Activated CD4-positive, CD25-positive, alpha-beta regulatory T cell treated with anti-CD3 and anti-CD28 coated beads, Interleukin-2, amount 50 U/mL, for 16 hours (primary cell): ENCODE measurements around the gene EHD4.

Experiments
- DNase-seq: peaks from one replicate; pipeline ENCODE4 v3.0.0-alpha.2; 2020; ENCODE audit warnings: low read depth, low spot score

EHD4 gene

DNA sequence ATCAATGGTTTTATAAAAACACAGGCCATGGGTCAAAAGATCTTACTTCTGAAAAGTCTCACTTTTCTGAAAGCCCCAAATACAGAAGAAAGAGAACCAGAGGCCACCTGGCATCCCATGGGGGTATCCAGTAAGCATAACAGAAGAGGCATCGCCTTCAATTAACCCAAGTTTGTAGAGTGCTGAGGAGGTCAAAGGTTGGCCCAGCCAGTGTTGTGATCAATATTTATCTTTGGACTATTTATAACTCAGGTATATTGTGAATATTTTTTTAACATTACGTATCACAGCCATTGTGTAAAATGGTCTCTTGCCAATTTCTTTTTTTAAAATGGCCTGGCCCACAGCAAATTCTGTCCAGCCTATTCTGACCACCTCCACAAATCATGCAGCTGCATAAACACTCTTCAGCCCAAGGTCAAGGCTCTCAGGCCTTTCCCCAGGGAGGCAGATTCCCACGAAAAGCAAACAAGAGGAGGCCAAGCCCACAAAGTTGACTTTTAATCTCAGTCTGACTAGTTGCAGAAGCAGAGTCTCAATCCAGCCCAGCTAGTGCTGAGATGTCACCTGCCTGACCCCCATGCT lies 52.3 kb downstream of the EHD4 start:
- DNase-seq = no peak

- DNase-seq = no peak
Observed at GRCh38 chr15:41919201-41919820, 53.0 kb downstream of the EHD4 start.

DNA sequence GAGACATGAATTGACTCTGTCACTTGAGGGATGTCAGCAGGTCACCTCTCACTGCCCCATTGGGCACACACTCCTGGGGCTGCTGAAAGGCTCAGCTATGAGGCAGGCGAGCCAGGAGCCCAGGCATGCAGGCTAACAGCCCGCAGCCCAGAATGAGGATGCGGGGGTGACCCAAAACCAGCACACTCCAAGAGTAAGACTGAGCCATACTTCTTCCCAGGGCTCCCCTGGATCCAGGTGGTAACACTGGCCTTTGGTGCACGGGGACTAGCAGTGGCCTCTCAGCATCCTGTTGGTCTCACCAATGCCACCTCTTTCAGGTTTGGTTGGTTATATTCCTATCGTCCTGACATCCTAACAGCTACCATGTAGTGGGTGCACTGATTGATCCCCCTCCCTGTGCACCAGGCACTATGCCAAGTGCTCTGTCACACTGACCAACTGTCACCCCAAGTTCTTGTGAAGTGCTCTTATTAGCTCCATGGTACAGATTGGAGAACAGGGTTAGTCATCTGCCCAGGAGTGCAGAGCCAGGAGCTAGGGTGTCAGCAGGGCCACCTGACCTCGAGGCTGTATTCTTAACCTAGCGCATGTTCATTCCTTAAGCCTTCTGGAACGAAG lies 53.7 kb downstream of the EHD4 start:
- no peak for DNase-seq

DNA sequence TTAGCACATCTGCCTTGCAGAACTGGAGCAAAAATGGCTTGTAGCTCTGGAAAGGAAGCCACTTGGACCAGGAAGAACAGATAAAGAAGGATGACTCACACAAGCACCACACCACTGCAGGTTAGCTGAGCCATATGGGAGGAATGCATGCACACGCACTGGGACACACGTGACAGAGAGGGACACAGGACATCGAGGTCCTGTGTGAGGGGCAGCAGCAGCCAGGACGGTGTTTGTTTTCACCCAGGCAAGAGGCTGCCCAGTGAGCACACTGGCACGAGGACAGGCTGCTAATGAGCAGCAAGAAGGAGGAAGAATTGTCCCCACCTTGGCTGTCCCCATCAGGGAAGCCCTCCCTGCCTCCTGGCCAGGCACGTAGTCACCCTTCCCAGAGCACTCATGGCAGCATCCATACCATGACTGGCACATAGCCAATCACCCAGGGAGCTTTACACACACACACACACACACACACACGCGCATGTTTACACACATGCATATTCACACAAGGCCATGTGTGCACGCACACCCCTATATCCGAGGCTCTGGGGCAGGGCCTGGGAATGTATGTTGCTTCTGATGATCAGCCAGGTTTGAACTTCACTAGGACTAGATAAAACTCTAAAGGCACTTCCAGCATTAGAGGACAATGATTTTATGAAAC lies 54.5 kb downstream of the EHD4 start:
- DNase-seq = no peak

DNA sequence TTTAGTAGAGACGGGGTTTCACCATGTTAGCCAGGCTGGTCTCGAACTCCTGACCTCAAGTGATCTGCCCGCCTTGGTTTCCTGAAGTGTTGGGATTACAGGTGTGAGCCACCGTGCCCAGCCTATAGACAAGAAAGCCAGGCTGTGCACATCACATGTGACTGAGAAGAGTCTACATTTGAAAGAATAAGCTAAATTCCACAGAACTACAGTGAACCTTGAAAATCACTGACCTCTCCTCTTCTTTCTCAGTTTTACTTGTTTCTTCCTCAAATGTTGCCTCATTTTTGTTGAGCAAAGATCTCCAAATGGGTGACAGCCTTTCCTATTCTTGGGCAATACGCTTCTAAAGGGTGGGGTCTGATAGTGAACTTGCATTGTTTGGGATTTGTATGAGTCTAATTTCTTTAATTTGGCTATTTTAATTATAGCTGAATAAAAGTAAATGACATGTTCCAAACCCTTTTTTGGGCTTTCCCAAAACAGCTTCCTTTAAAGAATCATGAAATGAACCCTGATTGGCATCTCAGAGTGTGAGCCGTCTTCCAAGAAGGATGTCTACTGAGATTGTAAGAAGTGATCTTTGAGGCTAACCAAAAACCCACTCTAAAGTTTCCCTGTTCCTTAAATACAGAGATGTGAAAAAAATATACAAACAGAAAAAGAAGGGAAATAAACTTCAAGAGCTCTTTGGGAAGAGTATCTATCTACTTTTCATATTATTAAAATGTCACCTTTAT lies 56.9 kb downstream of the EHD4 start:
- no peak for DNase-seq

DNA sequence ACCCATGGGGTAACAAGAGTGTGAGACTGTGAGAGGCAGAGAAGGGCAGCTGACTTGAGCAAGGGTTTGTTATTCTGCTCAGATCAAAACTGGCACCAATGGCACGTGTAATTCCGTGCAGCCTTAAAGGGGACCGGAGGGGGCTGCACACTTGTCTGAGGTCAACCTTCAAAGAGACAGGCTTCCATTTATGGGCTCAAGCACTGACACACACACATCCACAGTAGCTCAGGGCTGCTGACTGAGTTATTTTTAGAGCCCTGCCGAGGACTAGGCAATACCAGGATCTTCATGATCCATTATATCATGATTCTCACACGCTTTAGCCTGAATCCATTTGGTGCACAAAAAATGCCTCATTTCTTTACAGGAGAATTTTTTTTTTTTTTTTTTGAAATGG lies 57.9 kb downstream of the EHD4 start:
- DNase-seq = no peak

GRCh38 chr15:41913256-41913655 lies 59.1 kb downstream of the EHD4 start:
- no peak for DNase-seq

DNA sequence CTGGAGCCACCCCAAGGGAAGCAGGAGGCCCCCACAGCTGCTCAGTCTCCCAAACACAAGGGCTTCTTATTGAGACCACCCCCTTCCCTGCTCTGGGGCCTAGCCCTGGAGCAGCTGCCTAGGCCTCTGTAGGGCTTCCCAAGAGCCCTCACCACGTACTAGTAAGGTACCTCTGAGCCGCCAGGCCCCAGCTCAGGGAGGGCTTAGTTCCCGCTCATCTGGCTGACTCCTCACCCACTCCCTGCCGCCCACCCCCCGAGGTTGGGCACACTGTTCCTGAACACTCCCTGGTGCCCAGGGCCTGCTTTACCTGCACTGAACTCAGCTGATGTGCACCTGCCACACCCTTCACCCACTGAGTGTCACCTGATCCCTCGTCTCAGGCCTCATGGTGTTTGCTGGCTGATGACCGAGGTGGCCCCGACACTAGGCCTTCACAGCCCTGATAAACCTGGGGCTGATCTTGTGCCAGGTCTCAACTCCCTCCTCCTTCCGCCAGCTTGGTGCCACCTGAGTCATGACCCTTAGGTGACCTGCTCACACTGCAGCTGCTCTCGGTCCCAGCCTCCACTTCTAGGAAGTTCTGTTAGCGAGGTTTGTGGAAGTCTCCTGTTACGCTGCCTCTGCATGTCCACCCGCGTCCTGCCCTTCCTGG lies 60.5 kb downstream of the EHD4 start:
- DNase-seq = no peak

- no peak for DNase-seq
Observed at GRCh38 chr15:41908736-41909461, 63.5 kb downstream of the EHD4 start.

- DNase-seq = no peak
Observed at GRCh38 chr15:41907141-41907540, 65.2 kb downstream of the EHD4 start.

- no peak for DNase-seq
Observed at GRCh38 chr15:41906608-41907007, 65.7 kb downstream of the EHD4 start.

DNA sequence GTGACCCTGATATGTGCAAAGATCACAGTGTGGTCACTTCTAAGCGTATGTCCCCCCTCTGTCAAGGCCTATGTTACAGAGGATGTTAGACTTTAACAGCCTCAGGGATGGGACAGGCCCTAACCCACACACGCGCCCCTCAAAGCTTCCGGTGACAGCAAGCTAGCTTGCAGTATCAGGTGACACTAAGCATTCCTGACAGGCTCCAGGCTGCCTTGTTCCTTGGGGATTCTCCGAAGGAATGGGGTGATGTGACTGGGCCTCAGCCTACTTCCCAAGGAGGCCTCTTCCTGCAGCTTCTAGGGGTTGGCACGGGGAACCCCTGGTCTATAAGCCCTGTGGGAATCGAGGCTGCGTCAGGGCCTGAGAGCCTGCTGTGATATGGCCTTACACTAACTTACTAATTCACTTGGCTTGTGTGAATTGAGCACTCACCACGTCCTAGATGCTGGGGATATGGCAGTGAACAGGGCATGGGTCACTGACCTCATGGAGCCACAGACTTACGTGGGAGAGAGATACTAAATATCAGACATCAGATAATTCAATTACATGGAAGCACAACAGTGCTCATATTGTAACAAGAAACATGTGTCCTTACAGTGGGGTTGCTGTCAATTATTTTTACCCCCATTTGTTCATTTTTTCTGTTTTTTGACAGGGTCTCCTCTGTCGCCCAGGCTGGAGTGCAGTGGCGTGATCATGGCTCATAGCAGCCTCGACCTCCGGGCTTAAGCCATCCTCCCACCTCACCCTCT lies 67.1 kb downstream of the EHD4 start:
- DNase-seq = no peak

- peak; percentile 57 for DNase-seq
Observed at GRCh38 chr15:41904541-41905005, 67.8 kb downstream of the EHD4 start.

DNA sequence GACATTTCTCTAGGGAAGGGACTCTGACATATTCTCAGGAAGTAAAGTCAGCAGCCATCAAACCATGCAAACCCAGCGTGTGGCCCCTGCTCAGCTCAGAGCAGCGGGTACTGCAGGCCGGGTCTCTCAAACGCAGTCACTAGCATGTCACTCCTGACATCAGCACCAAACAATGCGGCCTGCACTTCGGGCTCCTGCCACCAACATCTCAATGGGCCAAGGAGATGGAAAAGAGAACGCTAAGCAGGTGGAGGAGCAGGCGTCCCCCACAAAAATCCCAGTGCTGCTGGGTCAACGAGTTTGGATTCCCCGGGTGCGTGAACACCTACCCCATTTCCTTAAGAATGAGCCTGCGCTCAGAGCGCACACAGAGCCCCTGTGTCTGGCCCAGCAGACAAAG lies 68.6 kb downstream of the EHD4 start:
- DNase-seq = no peak

DNA sequence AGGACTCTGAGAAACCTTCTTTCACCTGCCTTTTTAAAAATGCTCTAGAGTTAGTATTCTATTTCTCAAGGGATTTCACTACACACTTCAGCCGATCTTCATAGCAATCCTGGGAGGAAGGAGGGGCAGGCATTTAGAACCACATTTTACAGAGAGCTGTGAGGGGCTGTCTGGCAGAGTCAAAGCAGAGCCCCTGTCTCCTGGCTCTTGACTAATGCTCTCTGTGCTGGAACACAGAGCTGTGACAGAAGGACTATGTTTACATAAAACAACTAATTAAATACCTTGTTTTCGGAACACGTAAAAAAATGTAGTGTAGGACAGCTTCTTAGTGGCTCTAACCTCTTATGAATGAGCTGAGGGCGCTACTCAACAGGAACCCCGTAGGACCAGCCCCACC lies 70.9 kb downstream of the EHD4 start:
- DNase-seq = no peak

GRCh38 chr15:41900526-41901380 lies 71.6 kb downstream of the EHD4 start:
- DNase-seq = no peak

DNA sequence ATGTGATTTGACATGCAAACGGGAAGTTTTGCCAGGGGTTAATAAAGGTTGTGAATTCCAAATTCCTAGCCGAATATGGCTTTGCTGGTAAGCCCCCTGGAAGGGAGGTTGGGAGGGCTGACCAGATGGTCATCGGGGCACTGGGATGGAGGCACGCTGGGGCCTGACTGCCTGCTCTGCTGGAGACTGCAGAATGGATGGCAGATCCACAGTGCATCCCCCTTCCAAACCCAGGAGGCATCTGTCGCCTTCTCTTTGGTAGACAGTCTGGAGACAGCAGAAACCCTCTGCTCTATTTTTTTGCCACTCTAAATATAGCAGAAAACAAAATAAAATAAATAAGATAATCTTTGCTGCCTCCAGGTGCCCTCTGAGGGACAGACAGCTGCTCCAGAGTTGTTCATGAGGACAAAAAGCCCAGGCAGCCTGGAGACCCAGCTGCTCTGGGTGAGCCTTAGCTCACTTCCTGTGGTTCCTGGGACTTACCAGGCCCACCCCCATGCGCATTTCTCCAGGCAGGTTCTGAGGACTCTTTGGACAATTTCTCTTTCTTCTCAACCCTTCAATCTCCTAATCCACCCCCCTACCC lies 72.4 kb downstream of the EHD4 start:
- DNase-seq = no peak

DNA sequence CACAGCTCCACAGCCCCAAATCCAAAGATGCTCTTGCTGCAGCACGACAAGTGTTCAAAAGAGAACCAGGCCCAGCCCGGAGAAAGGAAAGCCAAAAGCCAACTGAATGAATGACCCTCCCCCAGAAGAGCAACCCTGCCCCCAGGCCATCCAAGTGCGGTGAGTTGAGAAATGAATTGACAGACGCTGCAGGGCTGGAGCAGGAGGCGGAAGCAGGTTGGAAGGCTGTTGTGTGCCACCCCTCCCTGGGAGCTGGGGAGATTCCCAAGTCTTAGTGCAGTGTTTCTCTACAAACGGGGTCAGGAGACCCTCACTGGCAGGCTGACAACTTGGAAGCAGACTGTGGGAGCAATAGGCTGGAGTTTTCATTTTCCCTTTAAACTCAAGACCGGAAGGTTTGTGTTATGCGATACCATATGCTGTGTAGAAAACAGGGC lies 75.0 kb downstream of the EHD4 start:
- DNase-seq = no peak

DNA sequence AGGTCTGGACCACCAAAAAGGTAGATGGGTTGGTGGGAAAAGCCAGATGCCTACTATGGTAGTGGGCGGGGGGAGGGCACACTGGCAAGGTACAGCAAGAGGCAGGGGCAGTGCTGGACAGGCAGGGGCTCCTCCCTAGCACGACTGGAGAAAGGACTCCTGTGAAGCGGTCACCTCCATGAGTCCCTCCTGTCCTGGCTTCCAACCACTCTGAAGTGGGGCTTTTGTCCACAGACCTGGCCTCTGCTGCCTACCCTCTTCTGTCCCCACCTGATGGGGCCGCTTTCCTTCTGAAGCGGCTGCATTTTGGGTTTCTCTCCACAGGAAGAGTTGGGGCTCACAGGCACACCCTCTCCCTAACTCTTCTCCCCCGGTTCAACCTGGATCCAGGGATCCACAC lies 75.8 kb downstream of the EHD4 start:
- no peak for DNase-seq
